GM21423 (cell line): ENCODE measurements around the gene SLX4.
"Not testable (repeated sequence)": the region's sequence is repeated elsewhere in the genome, so short reads cannot be mapped to it uniquely, and the experiment has no call there.

Source experiments
- ATAC-seq: cut with Tn5 transposase; IDR thresholded peaks from one replicate; pipeline ENCODE4 v1.9.1; 2021; ENCODE audit warnings: mild to moderate bottlenecking, moderate library complexity; ENCODE audit not compliant: unreplicated experiment

Gene SLX4

DNA sequence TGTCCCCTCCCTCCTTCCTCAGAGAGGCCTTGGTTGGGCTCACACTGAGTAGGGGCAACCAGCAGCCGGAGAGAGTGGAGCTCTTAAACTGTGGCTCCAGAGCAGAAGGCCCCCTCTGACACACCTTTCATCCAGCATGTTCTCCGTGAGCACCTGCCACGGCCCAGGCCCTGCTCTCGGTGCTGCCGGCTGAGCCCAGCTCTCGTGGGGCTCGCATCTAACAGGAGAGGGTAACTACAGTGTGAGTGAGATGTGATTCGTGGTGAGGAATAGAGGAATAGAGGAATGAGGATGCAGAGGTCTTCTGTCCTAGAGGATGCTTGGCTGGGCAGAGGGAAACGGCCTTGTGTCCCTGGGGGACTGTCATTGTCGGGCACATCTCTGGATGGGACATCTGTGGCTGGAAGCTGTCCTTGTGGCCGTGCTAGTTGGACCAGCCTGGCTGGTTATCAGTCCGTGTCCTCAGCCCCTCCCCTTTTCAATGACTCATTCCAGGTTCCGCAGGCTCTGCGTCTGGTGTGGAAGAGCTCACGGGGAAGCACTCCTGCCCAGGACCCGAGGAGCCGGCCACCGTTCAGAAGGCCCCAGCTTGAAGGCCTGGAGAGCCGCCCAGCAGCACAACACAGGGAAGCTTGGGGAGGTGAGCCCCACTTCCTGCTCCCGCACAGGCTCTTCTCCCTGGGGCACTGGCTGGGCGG is 31.1 kb upstream of the SLX4 start:
- no peak for ATAC-seq

DNA sequence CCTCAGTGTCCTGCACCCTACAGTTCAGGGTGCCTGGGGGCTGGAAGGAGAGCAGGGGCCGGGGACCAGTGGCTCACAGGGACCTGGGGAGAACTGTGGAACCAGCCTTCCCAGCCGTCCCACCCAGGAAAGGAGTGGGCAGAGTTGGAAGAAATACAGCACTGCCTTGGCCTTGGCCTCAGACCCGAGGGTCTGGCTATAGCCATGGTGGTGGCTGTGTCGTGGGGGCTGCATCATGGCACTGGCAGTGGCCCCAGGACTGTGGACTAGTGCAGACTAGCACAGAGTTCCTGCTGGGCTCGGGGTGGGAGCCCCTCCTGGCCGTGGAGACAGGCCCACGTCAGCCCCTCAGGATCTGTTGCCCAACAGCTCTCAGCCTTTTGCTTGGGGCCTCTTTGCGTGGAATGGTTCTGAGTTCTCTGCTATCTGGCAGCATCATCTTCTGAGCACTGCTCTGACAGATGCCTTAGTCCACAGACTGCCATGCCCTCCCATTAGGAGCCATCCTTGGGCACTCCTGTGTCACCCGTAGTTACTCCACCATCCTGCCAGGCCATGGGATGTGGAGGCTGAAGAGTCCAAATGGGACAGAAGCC is 30.5 kb upstream of the SLX4 start:
- ATAC-seq = no peak

DNA sequence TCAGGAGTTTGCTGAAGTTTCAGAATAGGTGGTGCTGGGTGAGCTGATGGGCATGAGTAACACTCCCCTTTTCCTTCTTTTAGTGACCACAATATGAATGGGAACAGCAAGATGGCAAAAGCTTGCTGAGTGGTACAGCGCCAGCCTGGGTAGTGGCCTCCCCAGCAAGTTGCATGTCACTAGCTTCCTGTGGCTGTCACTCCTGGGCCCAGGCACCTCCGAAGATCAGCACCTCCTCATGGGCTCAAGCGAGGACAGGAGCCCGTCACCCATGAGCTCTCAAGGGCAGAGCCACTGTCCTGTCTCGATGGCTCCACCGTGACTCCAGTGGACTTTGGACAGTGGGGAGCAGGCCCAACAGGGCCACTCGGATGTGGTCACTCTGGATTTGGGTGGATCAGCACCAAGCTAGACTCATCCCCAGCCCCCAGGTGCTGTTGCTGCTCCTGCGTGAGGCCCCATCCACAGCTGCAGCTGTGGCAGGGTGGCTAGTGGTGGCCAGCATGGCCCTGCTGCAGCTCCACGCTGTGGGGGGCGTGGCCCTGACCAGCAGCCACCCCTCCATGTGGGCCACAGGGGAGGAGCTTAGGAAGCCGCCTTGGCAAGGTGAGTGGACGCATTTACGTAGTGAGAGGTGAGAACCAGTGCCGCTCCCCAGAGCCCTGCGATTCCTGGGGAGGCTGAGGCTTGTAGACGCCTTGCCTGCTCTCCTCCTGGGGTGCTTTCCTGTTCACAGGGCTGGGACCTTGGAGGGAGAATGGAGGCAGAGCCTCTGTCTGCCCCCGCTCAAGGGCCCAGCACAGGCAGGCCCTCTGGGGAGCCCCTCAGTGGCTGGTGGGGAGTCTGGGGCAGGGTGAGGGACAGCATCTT is 29.5 kb upstream of the SLX4 start:
- no peak for ATAC-seq

DNA sequence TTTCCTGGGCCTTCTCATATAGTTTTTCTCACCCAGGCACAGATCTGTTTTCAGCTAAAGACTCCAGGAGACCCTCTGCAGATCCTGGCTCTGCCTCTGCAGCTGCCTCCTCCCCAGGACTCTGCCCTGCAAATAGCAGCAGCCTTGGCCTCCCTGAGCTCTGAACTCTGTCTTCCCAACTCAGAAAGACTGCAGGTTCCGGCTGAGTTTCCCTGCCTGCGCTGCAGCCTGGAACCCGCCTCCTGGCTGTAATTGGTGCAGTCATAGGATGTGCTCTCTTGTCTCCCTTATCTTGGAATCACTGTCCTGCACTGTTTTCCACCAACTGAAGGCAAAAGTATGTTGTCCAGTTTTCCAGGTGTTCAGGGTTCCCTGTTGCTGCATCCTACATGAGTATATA is 28.8 kb upstream of the SLX4 start:
- ATAC-seq = no peak

DNA sequence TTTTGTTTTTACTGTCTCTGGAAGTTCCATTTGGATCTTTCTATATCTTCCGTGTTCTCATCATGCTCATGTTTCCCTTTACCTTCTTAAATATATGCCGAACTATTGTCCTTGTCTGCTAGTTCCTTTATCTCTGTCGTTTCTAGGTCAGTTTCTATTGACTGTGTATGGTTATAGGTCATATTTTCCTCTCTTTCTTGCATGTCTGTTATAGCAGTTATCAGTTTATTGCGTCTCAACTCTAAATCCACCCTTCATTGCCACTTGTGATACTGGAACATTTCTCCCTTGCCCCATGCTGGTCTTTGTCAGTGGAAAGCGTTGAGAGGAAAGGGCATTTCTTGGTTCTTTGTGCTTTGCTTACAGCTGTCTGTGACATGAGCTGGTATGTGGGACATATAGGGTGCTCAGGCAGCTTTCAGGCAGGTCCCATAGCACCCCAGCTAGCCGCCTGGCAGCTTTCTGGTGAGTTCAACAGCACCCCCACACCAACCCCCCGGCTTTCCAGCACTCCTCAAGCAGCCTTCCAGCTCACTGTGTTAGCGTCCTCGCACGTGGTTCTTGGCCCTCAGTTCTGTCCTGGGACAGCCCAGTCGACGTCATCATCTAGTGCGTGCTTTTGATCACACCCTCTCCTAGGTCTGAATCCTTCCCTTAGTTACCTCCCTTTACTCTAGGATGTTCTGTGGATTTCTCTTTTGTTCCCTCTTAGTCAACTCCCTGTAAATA is 27.7 kb upstream of the SLX4 start:
- ATAC-seq = no peak

DNA sequence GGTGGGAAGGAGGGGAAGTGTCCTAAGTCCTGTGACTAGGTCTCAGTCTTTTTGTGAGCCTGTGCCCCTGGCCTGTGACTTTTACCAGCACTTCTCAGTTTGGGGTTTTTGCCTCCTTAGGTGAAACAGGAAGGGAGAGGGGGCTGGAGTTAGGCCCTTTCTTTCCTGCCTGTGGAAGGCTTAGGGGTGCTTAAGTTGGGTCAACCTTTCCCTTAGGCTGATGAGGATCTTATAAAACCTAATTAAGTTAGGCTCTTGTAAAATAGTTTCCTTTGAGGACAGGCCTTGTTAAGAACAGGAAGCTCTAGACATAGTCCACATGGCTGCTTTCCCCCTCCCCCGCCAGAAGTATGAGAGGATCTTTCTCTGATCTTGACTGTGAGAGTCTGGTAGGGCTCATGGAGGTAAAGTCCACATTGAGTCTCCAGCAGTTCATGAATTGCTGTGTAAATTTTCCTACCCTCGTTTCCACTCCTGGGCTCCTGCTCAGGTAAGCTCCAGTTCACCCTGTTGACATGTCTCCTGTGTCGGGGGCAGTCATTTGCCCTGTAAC is 26.0 kb upstream of the SLX4 start:
- no peak for ATAC-seq

DNA sequence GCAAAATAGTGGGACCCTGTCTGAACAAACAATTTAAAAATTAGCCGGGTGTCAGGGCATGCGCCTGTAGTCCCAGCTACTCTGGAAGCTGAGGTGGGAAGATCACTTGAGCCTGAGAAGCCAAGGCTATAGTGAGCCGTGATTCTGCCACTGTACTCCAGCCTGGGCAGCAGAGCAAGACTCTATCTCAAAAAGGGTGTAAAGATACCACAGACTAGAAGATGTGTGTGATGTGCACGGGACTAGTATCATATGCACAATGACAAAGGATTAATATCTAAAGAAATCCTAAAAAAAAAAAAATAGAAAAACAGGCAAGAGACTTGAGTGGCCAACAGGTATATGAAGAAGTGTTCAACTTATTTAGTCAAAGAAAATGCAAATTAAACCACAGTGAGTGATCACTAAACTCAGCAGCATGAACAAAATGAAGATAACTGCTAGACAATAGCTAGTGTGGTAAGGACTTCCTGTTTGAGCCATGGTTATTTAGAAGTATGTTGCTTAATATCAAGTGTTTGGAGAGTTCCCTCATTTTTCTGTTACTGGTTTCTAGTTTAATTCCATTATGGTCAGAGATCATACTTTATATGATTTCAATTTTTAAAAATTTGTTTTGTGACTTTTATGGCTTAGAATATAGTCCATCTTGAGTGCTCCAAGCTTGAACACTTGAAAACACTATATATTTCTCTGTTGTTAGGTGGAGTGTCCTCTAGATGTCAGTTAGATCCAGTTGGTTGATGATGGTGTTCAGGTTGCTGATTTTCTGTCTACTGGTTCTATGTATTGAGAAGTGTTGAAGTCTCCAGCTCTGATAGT is 14.7 kb upstream of the SLX4 start:
- ATAC-seq = peak; percentile 48

DNA sequence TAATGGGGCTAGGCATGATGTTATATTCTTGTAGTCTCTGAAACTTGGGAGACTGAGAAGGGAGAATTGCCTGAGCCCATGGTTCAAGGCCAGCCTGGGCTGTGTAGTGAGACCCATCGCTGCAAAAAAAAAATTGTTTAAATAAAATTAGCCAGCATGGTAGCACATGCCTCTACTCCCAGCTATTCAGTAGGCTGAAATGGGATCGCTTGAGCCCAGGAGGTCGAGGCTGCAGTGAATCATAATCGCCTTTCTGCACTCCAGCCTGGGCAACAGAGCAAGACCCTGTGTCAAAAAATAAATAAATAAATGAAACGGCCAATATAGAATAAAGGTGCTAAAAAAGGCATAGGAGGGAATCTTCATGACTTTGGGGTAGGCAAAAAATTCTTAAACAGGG is 13.9 kb upstream of the SLX4 start:
- no peak for ATAC-seq

DNA sequence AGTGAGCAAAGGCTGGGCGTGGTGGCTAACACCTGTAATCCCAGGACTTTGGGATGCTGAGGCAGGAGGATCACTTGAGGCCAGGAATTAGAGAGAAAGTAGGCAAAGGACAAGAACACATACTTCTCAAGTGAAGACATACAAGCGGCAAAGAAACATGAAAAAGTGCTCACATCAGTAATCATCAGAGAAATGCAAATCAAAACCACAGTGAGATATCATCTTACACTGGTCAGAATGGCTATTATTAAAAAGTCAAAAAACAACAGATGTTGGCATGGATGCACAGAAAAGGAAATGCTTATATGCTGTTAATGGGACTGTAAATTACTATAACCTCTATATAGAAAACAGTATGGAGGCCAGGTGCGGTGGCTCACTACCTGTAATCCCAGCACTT is 12.2 kb upstream of the SLX4 start:
- no peak for ATAC-seq

DNA sequence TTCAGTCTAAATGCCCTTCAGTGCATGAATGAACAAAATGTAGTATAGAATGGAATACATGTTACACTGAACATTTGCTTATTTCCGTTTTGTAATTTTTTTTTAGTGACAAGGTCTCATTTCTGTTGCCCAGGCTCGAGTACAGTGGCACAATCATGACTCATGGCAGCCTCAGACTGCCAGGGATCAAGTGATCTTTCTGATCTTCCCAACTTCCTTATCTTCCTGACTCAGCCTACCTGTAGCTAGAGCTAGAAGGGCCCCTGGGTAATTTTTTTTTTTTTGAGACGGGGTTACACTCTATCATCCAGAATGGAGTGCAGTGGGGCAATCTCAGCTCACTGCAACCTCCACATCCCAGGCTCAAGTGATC is 7.3 kb upstream of the SLX4 start:
- no peak for ATAC-seq

DNA sequence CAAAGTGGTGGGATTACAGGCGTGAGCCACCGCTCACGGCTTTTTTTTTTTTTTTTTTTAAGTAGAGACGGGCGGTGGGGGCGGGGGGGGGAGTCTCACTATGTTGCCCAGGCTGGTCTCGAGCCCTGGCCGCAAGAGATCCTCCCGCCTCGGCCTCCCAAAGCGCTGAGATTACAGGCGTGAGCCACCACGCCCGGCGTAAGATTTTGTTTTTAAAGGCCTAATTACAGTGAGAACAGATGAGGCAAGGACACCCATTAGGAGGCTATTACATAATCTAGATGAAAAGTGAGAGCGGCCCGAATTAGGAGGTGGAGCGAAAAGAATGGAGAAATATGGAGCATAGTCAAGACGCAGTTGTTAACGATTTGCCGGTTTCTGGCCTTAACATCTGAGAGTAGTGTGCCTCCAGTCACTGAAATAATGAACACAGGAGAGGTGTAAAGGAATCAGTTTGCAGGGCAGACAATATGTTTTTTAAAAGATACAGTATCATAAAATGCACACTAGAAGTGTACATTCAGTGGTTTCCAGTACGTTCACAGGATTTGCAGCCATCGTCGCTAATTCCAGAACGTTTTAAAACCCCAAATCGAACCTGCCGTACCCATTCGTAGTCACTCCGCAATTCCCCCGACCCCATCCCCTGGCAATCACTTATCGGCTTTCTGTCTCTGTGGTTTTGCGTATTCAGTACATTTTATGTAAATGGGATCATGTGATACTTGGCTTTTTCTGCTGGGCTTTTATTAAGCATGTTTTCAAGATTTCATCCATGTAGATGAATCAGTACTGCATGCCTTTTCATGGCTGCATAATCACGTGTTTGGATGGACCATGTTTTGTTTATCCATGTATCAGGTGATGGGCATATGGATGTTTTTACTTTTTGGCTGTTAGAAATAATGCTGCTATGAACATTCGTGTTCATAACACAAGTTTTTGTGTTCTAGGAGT is 1.4 kb upstream of the SLX4 start:
- no peak for ATAC-seq

DNA sequence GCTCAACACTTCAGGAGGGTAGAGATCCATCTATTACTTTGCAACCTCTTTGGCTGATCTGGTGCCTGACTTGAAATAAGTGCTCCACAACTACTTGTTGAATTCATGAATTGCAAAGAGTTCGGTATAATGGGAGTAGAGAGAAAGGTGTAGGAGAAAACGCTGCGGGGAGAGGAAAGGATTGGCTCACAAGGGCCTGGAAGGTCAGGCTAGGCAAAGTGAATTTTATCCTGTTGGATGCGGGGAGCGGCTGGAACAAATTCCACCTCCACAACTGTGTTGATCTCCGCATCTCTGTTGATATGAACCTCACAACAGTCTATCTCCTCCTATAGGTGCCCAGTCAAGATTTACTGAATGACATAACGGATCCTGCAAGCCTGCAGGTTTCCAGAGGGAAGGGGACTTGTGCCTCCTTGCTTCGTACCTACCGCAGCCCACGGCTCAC is 684 bp downstream of the SLX4 start:
- ATAC-seq = no peak

DNA sequence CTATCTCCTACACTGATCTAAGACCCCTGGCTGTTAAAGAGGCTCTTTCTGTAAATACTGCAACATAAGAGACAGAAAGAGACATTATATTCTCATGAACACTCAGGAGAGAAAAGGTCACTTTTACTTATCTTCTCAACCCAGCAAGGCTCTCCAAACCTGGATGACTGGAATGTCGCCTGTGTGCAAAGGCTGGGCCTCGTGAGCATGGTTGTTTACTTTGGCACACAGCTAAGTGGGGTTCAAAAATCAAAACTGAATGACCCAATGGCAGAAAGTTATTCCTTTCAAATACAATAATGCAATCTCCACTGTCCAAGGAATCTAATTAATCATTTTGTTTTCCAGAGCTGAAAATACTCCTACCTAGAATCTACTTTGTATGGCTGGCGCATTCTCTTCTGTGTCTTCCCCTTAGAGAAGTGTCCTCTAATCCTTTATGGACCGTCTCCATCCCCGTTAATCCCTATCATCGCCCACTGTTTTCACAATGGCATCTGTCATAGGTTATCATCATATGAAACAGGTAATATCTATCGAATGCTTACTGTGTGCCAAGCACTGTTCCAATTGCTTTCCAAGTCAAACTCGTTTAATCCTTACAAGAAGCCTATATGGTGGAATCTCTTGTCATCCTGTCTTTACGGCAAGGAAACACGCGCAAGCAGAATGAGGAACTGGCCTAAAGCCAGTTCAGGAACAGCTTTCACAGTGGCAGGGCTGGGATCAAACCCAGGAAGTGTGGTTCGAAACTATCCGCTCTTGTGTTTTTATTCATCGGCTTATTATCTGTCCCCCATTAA is 1.3 kb downstream of the SLX4 start:
- no peak for ATAC-seq

DNA sequence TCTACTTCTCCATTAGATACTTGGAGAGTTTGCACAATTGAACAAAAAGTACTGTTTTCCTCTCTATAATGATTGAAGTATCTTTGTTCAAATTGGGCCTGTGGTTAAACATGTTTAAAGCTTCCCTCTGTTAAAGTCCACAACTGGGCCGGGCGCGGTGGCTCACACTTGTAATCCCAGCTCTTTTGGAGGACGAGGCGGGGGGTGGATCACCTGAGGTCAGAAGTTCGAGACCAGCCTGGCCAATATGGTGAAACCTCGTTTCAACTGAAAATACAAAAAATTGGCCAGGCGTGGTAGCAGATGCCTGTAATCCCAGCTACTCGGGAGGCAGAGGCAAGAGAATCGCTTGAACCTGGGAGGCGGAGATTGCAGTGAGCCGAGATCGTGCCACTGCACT is 2.4 kb downstream of the SLX4 start:
- not testable (repeated sequence) for ATAC-seq

DNA sequence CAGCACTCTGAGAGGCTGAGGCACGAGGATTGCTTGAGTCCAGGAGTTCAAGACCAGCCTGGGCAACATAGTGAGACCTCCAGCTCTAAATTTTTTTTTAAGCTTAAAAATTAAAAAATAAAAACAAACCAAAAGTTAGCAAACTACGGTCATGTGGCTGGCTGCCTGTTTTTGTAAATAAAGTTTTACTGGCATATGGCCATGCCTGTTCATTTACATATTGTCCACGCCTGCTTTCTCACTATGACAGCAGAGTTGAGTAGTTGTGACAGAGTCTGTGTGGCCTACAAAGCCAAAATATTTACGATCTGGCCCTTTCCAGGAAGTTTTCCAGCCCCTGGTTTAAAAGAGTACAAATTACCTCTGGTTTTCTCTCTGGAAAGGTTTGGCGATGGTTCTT is 3.3 kb downstream of the SLX4 start:
- no peak for ATAC-seq

DNA sequence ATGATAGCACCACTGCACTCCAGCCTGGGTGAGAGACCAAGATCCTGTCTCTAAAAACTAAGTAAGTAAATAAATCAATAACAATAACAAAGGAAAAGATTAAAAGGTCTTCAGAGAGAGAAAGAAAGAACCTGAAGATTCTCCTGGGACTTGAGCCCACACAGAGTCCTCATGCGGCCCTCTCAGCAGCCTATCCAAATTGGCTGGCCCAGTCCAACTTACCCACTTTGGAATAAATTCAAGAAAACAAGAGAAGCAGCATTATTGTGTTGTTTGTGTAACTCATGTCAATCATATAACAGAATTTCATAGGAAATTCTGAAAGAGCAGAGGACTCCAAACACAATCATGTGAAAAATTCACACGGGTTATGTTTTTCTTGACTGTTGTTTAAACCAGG is 3.8 kb downstream of the SLX4 start:
- ATAC-seq = no peak

DNA sequence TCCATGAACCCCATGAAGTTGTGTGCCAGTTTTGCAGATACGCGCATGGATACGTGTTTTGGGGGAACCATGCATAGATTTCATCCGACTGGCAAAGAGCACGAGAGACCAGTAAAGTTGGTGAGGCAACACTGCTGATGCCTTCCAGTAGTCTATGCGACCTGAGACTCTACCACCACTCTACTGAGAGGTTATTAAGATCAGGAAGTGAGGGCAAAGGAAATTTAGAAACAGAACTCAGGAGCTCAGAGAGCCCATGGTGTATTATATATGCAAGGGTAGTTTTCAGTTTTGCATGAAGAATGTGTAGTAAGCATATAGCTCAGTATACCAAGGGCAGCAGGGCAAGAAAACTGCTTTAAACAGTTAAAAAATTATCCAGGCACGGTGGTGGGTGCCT is 4.2 kb downstream of the SLX4 start:
- ATAC-seq = no peak

DNA sequence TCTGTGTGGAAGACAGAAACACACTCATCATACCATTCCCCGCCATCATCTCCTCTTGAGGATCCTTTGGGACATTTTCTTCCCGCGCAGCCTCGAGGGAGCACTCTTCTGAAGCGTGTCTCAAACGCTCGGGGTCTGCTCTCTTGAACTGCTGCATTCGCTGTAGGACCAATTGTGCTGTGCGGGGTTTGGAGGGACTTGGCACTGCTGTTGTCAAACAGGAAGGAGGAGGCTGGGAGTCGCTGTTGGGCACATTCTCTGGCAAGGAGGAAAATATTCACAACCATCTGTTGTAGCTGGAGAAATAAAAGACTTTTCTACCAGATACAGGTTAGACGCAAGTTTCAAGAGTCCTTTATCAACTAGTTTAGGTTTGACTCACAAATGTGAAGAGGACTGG is 5.0 kb downstream of the SLX4 start:
- no peak for ATAC-seq
